ENCODE results near the gene KMT5C. TPM values are rescaled to one million over a fixed set of nuclear protein-coding genes. Genes with fewer than 3 reads are reported as not detected.
A peak's percentile ranks its signal among the peaks of the same experiment; 100 is the strongest.

The KMT5C gene
- total and polyA plus RNA-seq, 7 experiments from 2014 or later: 0.84 to 63.3 (median 23.4) TPM

DNA sequence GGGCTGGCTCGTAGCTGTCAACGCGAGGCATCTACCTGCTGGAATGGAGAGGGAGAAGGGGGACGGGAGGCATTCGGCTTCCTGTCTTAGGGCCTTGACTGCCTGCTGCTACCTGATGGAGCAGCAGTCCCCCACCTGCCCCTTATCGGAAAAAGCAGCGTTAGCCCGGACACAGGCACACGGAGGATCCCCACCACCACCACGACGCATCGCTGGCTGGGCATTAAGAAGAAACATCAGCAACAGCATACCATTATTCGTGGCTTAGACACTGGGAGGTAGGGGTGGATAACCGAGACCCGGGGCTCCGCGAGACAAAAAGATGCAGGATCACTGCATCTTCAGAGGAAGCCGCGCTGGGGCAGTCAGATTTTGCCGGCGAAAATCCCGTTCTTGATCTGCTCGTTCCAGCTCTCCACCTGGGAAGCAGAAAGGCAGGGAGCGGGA lies 13.7 kb downstream of the KMT5C start:
- Histone ChIP-seq H3K27ac (ENCODE audit: low read depth, low read length) (no peak overlapping the region), H3K4me1 (ENCODE audit: control insufficient read depth in 2 of 2, insufficient read depth in 2 of 2, low read length in 2 of 2) (peaks cover 7 to 10% of the 10 kb centered on the region in 2 donors), H3K4me3 (ENCODE audit: low read length) (peak overlapping the region; percentile 48), H3K27me3 (ENCODE audit: control insufficient read depth in 2 of 2, insufficient read depth in 2 of 2, low read length in 2 of 2) (peaks cover 0 to 10% of the 10 kb centered on the region in 2 donors), H3K9me3 (ENCODE audit: control insufficient read depth in 2 of 3, low read length in 3 of 3) (no peaks in the 10 kb centered on the region), H3K36me3 (ENCODE audit: control insufficient read depth in 2 of 3, insufficient read depth in 3 of 3, low read length in 3 of 3) (no peaks in the 10 kb centered on the region)
- H3K27ac Mint-ChIP-seq: peak overlapping the region in 2 of 9 donors; percentile 53 to 71
- CTCF ChIA-PET: no interaction called here
- peaks cover 14 to 25% (median 17%) of the 10 kb centered on the region in 7 donors for H3K4me1 Mint-ChIP-seq
- H3K4me3 Mint-ChIP-seq: peak overlapping the region; percentile 66 to 86 (median 78)
- peaks cover 0 to 2% (median 0%) of the 10 kb centered on the region in 11 donors for H3K9me3 Mint-ChIP-seq
- intact Hi-C loops (cut with micrococcal nuclease): loop anchor here in 1 of 2 donors (5.0 kb wide), 2 partner anchors 34 to 96 kb away; partner anchors contain the start of genes PPP6R1 and RPL28
- ATAC-seq (no peak), DNase-seq (peak in 3 of 9 donors; percentile 20 to 24 (median 20))
- H3K36me3 Mint-ChIP-seq: no peaks in the 10 kb centered on the region
- peaks cover 25 to 55% (median 30%) of the 10 kb centered on the region in 5 donors for H3K27me3 Mint-ChIP-seq
- POLR2A ChIA-PET: no interaction called here

DNA sequence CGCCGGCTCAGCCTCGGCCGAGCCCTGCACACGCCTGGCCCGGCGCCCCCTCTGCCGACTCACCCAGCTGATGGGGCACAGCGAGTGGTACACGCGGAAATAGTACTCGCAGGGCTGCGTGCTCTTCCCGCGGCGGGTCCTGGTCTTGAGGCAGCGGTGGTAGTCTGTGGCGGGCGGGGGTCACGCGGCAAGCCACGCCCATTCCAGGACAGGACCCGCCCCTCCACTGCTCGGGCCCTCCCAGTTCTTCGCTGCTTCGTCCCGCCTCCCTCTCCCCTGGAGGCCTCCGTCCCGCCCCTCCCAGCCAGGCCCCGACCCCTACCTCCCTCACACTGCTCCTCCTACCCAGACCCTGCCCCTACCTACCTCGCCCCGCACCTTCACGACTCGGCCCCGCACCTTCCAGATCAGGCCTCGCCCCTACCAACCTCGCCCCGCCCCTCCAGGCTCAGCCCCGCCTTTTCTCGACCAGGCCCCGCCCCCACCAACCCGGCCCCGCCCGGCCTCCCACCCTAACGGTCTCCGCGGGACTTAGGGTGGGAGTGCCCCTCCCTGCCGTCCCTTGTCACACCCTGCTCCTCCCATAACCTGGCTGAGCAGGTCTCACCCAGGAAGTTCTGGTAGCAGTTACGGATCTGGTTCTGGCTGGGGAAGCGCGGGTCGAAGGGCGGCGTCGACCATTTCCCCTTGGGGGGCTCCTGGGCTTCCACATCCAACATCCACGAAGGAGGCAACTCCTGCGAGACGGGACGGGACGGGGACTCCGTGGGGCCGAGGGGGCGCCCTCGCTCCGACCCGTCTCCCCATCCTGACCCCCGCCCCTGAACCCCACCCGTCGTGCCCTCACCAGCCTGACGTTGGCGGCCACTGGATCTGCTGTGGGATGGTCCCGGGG lies 14.4 kb downstream of the KMT5C start:
- DNase-seq (peak in 8 of 9 donors; percentile 44 to 70 (median 58)), ATAC-seq (peak; percentile 90)
- POLR2A ChIA-PET: no interaction called here
- intact Hi-C loops (cut with micrococcal nuclease): loop anchor here (1.0 to 5.0 kb wide), 3 partner anchors 15 to 97 kb away; partner anchors contain the start of genes KMT5C (in 2 of the 2), PPP6R1 (in 1 of the 2) and RPL28 (in 1 of the 2)
- Histone ChIP-seq H3K27ac (ENCODE audit: low read depth, low read length) (no peak overlapping the region), H3K27me3 (ENCODE audit: control insufficient read depth in 2 of 2, insufficient read depth in 2 of 2, low read length in 2 of 2) (peaks cover 0 to 10% of the 10 kb centered on the region in 2 donors), H3K36me3 (ENCODE audit: control insufficient read depth in 2 of 3, insufficient read depth in 3 of 3, low read length in 3 of 3) (no peaks in the 10 kb centered on the region), H3K4me1 (ENCODE audit: control insufficient read depth in 2 of 2, insufficient read depth in 2 of 2, low read length in 2 of 2) (peaks cover 7 to 10% of the 10 kb centered on the region in 2 donors), H3K9me3 (ENCODE audit: control insufficient read depth in 2 of 3, low read length in 3 of 3) (no peaks in the 10 kb centered on the region), H3K4me3 (ENCODE audit: low read length) (peak overlapping the region; percentile 48)
- Mint-ChIP-seq H3K36me3 (no peaks in the 10 kb centered on the region), H3K9me3 (peaks cover 0 to 2% (median 0%) of the 10 kb centered on the region in 11 donors), H3K4me3 (peak overlapping the region; percentile 66 to 86 (median 80)), H3K4me1 (peaks cover 14 to 25% (median 17%) of the 10 kb centered on the region in 7 donors), H3K27me3 (peaks cover 25 to 55% (median 30%) of the 10 kb centered on the region in 5 donors), H3K27ac (peak overlapping the region in 2 of 9 donors; percentile 18 to 56)
- CTCF ChIA-PET: no interaction called here

DNA sequence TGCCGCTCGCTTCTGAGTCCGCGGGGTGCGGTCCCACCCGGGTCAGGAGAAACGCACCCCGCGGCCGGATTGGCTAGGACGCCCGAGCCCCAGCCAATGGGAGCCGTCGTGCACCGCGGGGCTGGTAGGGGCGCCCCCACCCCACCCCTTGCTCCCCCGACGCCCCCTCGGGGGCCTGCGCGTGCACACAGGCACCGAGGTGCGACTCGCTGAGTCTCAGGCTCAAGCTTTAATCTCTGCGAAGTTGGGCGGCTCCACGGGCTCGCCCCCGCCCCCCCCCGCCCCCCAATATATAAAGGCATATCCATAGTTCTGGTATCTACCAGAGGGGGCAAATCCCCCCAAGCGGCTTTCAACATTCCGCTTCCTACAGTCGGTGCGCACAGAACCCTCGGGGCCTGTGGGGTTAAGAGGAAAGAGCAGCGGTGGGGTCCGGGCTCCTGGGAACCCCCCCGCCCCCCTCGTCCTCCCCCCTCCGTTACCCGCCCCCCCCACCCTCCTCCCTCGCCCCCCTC lies 15.1 kb downstream of the KMT5C start, which contains the start of gene COX6B2:
Gene COX6B2 (minus strand): TSS at position 22 of the 515 bp plus-strand sequence. CDS start 198 bp downstream, outside the sequence.
- ChIA-PET POLR2A (no interaction called here), CTCF (no interaction called here)
- no peak within 1 kb of the TSS for H3K27ac ChIP-seq (ENCODE audit: low read depth, low read length)
- Mint-ChIP-seq H3K4me1 (peaks cover 14 to 25% (median 17%) of the 10 kb centered on the region in 7 donors), H3K27ac (peak within 1 kb of the TSS in 3 of 9 donors; percentile 14 to 56 (median 18)), H3K27me3 (peaks cover 25 to 55% (median 30%) of the 10 kb centered on the region in 5 donors), H3K36me3 (no peaks in the 10 kb centered on the region), H3K9me3 (peaks cover 0 to 2% (median 0%) of the 10 kb centered on the region in 11 donors), H3K4me3 (peak within 1 kb of the TSS; percentile 66 to 86 (median 80))
- peaks cover 7 to 10% of the 10 kb centered on the region in 2 donors for H3K4me1 ChIP-seq (ENCODE audit: control insufficient read depth in 2 of 2, insufficient read depth in 2 of 2, low read length in 2 of 2)
- no peaks in the 10 kb centered on the region for H3K9me3 ChIP-seq (ENCODE audit: control insufficient read depth in 2 of 3, low read length in 3 of 3)
- peaks cover 0 to 10% of the 10 kb centered on the region in 2 donors for H3K27me3 ChIP-seq (ENCODE audit: control insufficient read depth in 2 of 2, insufficient read depth in 2 of 2, low read length in 2 of 2)
- no peak for DNase-seq
- H3K36me3 ChIP-seq (ENCODE audit: control insufficient read depth in 2 of 3, insufficient read depth in 3 of 3, low read length in 3 of 3): no peaks in the 10 kb centered on the region
- H3K4me3 ChIP-seq (ENCODE audit: low read length): peak within 1 kb of the TSS; percentile 48
- ATAC-seq: no peak
- intact Hi-C loops (cut with micrococcal nuclease): loop anchor here (1.0 to 5.0 kb wide), 3 partner anchors 15 to 97 kb away; partner anchors contain the start of genes KMT5C (in 2 of the 2), PPP6R1 (in 1 of the 2) and RPL28 (in 1 of the 2)

DNA sequence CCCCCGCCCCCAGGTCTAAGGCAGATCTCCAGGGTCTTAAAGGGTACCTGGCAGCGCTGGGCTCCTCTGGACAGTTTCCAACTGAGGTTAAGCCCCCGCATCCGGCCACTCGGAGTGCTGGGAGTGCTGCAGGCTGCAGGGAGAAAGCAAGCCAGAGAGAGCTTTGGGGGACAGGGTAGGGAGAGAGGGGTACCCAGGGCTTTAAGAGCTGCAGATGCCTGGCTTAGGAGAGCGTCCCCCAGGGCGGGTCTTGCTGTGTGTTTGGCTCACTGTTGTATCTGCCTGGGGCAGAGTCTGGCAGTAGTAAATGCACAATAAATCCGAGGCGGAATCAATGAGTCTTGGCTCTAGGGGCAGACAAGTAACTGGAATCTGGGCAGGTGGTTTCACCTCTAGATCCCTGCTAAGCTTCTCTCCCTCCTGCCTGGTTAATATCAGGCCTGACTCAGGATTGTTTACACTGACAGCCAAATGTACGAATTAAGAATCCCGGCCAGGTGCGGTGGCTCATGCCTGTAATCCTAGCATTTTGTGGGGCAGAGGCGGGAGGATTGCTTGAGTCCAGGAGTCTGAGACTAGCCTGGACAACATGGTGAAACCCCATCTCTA lies 15.6 kb downstream of the KMT5C start:
- Histone ChIP-seq H3K27ac (ENCODE audit: low read depth, low read length) (no peak overlapping the region), H3K36me3 (ENCODE audit: control insufficient read depth in 2 of 3, insufficient read depth in 3 of 3, low read length in 3 of 3) (no peaks in the 10 kb centered on the region), H3K27me3 (ENCODE audit: control insufficient read depth in 2 of 2, insufficient read depth in 2 of 2, low read length in 2 of 2) (peaks cover 0 to 10% of the 10 kb centered on the region in 2 donors), H3K9me3 (ENCODE audit: control insufficient read depth in 2 of 3, low read length in 3 of 3) (no peaks in the 10 kb centered on the region), H3K4me3 (ENCODE audit: low read length) (no peak overlapping the region), H3K4me1 (ENCODE audit: control insufficient read depth in 2 of 2, insufficient read depth in 2 of 2, low read length in 2 of 2) (peaks cover 7 to 10% of the 10 kb centered on the region in 2 donors)
- intact Hi-C loops (cut with micrococcal nuclease): no loop called here
- ChIA-PET POLR2A (interaction anchor here (0.6 kb wide), 1 partner anchor 96 kb away, joined by 3 read pairs; the partner anchor contains the start of gene PPP6R1), CTCF (no interaction called here)
- peaks cover 25 to 55% (median 30%) of the 10 kb centered on the region in 5 donors for H3K27me3 Mint-ChIP-seq
- no peak for ATAC-seq
- peak overlapping the region in 1 of 9 donors; percentile 14 for H3K27ac Mint-ChIP-seq
- H3K9me3 Mint-ChIP-seq: peaks cover 0 to 2% (median 0%) of the 10 kb centered on the region in 11 donors
- no peak for DNase-seq
- no peaks in the 10 kb centered on the region for H3K36me3 Mint-ChIP-seq
- peak overlapping the region in 6 of 10 donors; percentile 26 to 86 (median 39) for H3K4me3 Mint-ChIP-seq
- H3K4me1 Mint-ChIP-seq: peaks cover 14 to 25% (median 17%) of the 10 kb centered on the region in 7 donors

DNA sequence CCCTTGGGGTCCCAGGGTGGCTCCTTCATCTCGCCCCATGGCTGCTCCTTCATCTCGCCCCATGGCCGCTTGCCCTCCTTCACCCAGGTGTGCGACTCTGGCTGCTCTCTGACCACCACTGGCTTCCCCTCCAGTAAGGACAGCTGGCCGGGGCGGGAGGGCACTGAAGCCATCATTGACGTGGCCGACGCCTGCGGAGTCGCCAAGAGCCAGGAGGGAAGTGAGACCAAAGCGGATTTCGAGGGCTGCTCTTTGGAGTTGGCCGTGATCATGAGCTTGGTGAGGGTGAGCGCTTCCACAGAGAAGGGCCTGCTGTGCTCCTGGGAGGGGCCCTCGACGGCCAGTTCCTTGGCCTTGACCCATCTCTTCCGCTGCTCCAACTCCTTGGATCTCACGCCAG lies 18.8 kb downstream of the KMT5C start:
- intact Hi-C loops (cut with micrococcal nuclease): no loop called here
- CTCF ChIA-PET: interaction anchor here (1.2 kb wide), 1 partner anchor 40 kb away, joined by 4 read pairs; no protein-coding TSS in a partner anchor
- no peak overlapping the region for H3K4me3 ChIP-seq (ENCODE audit: low read length)
- Mint-ChIP-seq H3K4me1 (peaks cover 0 to 9% (median 5%) of the 10 kb centered on the region in 7 donors), H3K27ac (no peak overlapping the region), H3K27me3 (peaks cover 0 to 29% (median 12%) of the 10 kb centered on the region in 5 donors), H3K36me3 (no peaks in the 10 kb centered on the region), H3K9me3 (no peaks in the 10 kb centered on the region), H3K4me3 (no peak overlapping the region)
- POLR2A ChIA-PET: no interaction called here
- peaks cover 1 to 3% of the 10 kb centered on the region in 2 donors for H3K4me1 ChIP-seq (ENCODE audit: control insufficient read depth in 2 of 2, insufficient read depth in 2 of 2, low read length in 2 of 2)
- no peak overlapping the region for H3K27ac ChIP-seq (ENCODE audit: low read depth, low read length)
- H3K36me3 ChIP-seq (ENCODE audit: control insufficient read depth in 2 of 3, insufficient read depth in 3 of 3, low read length in 3 of 3): no peaks in the 10 kb centered on the region
- H3K27me3 ChIP-seq (ENCODE audit: control insufficient read depth in 2 of 2, insufficient read depth in 2 of 2, low read length in 2 of 2): no peaks in the 10 kb centered on the region
- DNase-seq: no peak
- ATAC-seq: no peak
- H3K9me3 ChIP-seq (ENCODE audit: control insufficient read depth in 2 of 3, low read length in 3 of 3): no peaks in the 10 kb centered on the region
